Stimulated activated naive CD4-positive, alpha-beta T cell treated with Interleukin-2 at 50 U/mL for 16 hours (primary cell): ENCODE measurements around the gene ARHGAP26.
"Not testable (repeated sequence)": the region's sequence is repeated elsewhere in the genome, so short reads cannot be mapped to it uniquely, and the experiment has no call there.

Experiments
- DNase-seq: peaks from one replicate; lab custom pipeline; 2025; lab: John Stamatoyannopoulos, UW

The ARHGAP26 gene

DNA sequence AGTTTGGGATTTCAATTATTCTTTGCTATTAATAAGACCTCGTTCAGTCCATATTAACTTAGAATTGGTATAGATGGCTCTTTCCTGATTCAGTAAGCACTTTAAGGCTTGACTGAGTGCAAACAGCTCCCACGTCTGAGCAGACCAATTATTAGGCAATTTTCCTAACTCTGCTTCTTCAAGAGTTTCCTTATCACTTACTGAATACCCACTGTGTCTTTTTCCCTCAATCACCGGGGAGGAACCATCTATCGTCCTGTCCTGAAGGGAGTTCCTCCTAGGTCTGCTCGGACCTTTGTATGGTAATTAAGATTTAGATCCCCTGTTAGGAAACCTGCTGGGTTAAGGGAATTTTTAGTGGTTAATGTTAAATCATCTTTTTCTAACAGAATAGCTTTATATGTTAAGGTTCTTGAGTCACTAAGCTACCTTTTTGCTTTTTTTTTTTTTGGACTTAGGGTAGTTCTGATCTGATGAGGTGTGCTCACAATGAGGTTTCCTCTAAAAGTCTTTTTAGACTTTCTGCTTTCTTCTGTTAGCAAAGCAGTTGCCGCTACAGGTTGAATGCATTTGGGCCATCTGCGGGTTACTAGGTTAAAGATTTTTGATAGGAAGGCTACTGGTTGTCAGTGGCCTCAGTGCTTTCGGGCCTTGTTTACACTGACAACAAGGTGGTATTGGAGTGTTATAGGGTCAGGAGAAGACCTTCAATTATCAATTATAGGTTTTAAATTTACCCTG, 322.7 kb downstream of the ARHGAP26 start:
- not testable (repeated sequence) for DNase-seq

DNA sequence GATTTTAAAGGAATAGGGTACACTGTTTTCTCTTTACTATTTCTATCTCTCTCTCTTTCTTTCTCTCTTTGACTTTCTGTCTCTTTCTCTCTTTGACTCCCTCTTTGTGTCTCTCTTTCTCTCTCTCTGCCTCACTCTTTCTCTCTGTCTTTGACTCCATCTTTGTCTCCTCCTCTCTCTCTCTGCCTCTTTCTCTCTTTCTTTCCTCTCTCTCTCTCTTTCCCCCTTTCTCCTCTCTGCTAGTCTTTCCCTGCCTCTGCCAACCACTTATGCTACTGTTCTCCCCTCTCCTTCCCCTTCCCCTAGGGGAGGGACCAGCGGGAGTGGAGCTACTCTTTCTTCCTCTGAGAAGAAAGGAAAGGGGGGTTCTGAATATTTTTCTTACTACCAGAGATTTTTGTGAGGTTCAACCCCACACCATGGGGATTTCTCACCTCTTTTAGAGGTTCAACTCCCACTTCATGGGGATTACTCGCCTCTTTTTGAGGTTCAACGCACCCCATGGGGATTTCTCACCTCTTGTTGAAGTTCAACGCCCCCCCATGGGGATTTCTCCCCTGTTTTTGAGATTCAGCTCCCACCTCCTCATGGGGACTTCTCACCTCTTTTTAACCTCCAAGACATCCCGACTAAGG, 323.4 kb downstream of the ARHGAP26 start:
- no peak for DNase-seq

DNA sequence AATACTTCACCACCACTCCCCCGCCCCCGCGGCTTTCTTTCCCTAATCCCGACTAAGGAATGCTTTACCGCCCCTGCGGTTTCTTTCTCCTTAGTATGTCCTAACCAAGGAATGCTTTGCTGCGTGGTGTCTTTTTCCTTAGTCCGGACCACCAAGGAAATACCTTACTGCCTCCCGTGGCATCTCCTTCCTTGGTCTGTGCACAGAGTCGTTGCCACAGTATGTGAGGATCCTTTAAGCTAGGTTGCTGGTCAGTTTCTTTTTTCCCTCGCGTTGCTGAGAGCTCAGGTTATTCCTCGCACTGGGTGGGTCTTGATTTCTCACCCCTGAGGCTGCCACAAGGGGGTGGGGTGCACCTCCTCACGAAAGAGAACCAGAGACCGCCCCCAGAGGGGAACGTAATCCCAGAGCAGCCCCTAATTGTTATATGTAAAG, 323.9 kb downstream of the ARHGAP26 start:
- DNase-seq: no peak

DNA sequence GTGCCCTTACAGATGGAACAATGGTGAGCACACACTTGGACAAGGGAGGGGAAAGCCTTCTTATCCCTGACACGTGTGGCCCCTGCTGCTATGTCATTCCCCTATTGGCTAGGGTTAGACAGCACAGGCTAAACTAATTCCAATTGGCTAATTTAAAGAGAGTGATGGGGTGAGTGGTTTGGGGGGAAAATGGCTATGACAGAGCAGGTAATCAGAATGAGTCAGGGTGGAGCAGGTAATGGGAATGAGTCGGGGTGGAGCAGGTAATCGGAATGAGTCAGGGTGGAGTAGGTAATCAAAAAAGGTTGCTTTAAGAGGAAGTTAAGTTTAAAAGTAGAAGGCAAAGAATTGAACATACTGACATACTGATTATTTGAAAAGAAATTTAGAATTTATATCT, 324.4 kb downstream of the ARHGAP26 start:
- DNase-seq: not testable (repeated sequence)

DNA sequence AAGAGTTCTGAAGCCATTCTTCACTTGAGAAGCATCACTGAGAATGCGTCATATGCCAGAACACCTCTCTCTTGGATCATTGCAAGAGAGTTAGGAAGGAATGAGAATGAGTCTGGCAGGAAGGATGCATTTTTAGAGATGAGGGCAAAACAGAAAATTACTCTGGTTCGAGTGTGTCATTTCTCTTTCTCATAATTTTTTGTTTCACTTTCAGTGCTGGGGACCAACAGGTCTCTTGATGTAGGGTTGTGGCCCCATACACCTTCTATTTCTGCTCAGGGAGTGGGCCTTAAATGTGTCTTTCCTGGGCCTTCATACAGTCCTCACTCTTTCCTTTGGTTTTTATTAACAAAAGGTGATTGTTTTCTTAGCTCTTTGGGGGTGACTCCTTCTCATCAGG, 330.9 kb downstream of the ARHGAP26 start:
- no peak for DNase-seq

DNA sequence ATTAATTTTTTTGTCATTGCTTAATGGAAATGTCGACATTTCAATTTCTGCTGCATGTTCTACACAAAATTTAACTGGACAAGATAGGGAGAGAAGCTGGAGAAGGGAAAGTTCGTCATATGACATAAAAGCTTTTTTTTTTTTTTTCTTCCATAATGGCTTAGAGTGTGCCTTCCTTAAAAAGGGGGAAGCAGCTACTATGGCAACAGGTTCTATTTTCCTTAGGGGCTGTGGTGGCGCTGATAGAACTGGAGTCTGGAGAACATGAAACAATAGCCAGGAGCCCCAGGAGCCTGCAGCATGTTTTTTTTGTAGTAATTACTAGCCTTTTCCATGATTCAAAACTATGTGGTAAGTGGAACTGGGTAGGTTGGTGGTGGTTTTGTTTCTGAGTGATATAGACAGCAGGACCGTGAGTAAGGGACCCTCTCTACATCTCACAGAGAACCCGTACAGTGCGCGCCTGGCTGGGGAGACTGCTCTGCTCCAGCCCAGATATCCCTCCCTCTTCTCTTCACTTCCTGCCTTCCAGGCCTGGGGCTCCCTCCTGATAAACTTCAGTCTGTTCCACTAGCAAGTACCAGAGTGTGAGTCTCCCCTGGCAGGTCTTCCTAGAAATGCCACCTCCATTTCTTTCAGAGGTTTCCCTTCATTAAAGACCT, 331.7 kb downstream of the ARHGAP26 start:
- DNase-seq: peak; percentile 42

DNA sequence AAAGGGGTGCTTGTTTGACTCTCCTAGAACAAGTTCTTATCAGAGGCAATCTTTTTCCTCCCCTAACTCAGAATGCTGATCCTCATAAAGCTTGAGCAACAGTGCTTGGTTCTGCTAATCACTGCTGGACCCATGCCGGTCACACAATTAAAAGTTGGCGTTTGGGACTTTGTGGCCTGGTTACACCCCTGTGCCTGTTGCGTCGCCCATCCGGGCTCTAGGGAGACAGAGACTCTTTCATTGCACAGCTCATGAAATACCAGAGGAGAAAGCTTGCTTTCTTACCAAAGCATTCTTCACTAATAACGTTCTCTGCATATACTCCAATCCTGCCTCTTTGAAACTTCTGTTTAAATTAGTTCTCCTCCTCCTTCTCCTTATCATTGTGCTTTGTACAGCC, 332.2 kb downstream of the ARHGAP26 start:
- DNase-seq: no peak

DNA sequence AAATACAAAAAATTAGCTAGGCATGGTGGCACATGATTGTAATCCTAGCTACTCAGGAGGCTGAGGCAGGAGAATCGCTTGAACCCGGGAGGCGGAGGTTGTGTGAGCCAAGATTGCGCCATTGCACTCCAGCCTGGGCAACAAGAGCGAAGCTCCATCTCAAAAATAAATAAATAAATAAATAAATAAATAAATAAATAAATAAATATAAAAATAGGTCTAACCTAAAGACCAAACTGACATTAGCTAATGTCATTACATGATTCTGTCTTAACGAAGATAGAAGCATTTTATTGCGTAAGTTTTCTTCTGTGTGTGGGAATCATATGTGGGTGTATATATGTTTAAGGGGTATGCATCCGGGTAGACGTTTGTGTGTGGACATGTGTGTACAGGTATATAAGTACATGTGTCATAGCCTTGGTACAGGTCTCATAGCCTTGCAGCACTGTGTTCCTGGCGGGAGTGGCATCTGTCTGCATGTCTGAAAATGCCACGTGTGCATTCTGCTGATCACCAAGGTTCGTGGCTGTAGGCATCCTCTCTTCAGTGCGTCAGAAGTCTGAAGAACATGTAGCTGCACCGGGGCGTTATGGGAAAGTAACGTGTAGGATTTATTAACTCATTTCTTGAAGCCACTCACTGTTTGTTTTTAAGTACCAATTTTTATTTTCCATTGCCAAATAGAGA, 335.2 kb downstream of the ARHGAP26 start:
- DNase-seq: no peak

DNA sequence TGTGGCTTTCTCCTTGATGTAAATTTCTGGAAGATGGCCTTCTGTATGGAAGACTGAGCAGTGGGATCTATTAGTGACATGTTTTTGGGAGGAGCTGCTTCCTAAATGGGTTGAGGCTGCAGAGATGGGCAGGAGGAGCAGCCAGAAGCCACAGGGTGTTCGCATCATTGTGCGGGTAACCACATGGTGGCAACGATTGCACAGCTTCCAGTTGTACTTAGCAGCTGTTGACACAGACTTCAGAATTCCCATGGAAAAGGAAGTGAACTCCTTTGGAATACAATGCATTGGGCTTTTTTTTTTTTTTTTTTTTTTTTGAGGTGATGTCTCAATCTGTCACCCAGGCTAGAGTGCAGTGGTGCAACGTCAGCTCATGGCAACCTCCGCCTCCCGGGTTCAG, 336.0 kb downstream of the ARHGAP26 start:
- DNase-seq: no peak

DNA sequence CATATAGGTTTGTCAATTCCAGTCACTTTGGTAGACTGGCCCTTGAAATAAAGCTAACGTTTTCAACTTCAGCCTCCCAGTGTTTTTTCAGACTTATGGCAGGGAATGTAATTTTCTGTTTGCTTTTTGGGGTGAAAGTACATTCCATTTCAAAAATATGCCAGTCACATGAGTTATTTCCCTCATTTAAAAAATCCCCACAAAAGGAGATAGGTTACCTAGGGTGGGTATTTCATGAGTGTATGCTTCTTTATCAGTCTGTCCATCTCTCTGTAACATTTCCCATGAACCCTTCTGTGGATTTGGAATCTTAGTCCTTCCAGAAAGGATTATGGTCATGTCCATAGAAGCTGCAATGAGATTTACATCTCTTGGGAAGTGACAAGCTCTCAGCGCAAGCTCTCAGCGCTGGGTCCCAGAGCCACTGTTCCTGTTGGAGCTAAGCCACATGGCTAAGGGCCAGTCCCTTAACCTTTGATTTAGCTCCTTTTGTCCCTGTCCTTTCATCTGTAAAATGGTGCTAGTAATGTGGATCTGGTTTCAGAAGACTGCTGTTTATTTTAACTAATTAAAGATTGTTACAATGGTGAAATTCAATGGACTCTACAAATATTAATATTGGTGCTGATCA, 338.4 kb downstream of the ARHGAP26 start:
- no peak for DNase-seq

DNA sequence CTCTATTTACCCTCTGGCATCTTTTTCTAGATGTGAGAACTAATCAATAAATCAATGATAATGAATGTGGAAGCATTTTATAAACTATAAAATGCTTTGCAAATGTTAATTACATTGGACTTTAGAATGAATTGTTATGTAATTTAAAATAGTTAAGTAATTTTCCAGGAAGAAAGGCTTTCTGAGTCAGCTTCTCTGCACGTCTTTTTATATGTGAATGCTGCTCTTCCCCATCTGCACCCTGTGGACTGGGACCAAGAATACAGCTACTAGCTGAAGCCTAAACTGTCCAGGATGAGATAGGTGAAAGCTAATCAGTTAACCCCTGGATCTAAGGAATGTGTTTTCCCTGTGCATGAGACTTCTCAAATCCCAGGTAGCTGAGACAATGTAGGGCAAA, 340.4 kb downstream of the ARHGAP26 start:
- DNase-seq: no peak

DNA sequence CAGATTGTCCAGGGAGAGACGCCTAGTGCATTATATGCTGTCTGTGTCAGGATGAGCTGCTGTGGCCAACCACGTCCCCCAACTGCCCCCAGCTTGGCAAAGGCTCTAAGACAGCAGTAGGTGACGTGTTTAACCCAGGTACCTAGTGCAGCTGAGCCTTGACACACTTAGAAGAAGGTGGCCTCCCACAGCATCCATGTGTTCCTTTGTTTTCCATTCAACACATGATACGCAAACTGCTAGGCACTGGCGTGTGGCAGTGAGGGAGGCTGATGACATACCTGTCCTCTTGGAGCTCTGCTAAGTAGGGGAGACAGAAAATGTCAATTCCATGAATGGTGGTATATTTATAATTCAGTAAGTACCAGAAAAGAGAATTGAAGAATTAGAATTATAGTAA, 341.6 kb downstream of the ARHGAP26 start:
- no peak for DNase-seq

DNA sequence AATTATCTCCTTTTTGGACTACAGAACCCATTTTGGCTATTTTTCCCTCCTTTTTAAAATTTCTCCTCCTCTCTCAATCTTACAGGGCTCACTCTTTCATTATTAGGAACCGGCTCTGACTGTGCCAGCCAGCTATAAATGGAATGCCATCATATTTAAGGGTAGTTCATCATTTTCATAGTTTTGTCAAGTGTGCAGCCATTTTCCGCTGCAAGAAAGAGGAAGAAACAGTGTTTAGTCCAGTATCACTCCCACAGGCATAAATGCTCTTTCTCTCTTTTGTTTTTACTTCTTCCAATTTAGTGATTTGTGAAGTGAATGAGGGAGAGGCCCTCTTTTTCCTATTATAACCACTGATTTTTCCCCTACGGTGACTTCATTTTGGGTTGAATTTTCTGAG, 343.3 kb downstream of the ARHGAP26 start:
- no peak for DNase-seq

DNA sequence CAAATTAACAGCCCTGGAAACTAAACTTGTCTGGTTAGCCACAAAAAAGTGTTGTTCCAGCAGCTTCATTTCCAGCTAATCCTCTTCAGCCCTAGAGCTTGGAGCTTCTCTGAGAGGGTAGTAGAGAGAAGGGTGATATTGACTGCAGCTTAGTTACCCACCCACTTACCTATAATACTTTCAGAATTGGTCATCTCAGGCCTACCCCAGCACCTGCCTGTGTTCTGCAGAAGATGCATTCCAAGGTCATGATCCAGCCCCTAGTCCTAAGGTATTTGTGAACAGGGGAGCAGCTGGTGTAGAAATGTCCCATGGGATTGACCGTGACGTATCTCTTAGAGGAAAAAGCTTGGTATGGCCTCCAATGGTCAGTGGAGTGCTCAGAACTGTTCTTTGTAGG, 344.3 kb downstream of the ARHGAP26 start:
- DNase-seq: no peak

DNA sequence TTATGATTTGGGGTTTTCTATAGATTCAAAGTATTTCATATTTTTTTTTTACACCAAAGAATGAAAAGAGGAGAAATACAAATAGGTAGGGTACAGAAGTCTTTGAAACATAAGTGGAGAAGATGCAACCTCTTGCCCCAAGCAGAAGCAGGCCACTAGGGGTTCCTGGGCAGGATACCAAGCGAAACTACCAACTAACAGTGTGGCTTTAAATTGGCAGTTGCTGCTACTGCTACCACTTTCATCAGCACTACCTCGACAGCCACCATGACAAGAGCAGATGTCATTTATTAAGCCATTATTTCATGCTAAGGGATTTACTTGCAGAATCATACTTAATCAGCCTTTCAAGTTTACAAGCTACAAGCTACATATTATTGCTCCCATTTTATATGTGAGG, 345.2 kb downstream of the ARHGAP26 start:
- DNase-seq: no peak

DNA sequence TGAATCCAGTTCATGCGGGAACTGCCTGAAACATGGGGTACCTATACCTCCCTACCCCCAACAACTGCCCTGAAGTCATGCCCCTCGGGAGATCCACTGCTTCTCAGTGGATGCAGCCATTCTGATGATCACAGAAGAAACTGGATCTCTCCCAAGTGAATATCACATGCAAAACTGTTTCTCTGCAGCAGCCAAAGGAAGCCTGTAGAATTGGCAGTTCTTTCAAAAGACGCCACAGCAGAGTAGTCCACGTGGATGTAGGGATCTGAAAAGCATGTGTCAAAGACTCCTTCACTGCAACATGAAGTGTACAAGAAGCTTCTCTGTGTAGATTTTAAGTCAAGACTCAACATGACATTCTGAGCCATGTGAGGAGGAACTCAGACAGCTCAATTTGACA, 346.6 kb downstream of the ARHGAP26 start:
- DNase-seq: no peak

DNA sequence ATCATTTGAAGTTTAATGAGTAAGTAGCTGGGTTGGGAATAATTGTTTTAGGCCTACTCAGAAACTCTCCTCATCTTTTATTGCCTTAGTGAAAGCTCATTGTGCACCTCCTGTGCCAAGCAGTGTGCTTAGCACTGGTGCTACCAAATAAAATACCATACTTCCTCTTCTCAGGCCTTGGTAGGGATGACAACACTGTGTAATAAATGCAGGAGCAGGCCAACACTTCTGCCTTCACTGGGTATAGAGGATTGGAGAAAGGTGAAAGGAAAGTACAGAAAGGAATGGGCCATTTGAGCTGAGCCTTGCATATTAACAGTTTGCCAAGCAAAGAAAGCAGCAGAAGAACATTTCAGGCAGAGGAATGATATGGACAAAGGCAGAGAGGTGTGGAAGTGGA, 347.6 kb downstream of the ARHGAP26 start:
- no peak for DNase-seq

DNA sequence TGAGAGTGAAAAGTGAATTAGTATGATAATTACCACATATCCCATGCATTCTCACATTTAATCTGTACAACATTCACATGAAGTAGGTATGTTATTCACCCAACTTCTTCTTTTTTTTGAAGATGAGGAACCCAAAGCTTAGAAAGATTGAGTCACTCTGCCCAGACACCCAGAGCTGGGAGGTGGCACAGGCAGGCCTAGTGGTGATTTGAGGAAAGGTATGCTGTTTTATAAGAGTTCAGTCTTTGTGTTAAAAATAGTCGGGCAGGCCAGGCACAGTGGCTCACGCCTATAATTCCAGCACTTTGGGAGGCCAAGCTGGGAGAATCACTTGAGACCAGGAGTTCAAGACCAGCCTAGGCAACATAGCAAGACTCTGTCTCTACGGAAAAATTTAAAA, 348.0 kb downstream of the ARHGAP26 start:
- no peak for DNase-seq

DNA sequence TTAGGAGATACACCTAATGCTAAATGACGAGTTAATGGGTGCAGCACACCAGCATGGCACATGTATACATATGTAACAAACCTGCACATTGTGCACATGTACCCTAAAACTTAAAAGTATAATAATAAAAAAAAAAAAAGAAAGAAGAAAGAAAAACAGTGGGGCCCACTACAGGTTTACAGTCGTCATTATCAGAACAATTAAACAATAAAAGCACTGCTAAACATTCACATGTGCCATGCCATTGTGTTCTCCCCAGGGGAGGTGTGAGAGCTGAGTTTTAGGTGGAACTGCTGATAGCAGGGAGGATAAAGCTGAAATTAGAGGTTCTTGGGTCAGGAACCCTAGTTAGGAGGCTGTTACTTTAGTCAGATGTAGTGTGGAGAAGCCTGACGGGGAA, 348.6 kb downstream of the ARHGAP26 start:
- DNase-seq: not testable (repeated sequence)

DNA sequence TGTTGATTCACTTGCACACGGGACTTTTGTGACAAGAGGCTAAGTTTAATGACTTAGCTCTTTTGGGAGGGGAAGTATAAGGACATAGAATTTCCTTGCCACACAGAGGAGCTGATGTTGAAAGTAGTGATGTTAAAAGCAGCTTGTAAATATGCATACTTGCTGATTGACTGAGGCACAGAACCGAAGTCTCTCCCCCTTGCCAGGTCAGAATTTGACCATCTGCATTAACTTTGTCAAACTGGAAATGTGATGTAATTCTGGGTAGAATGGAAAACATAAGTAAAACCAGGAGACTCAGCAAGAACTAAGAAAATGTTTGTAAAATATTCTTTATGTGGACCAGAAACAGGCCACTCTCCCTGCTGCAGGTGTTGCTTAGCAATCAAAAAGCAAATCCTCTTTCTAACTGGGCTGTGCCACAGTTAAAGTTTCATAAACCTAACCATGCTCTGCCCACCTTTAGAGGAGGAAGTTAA, 349.2 kb downstream of the ARHGAP26 start:
- no peak for DNase-seq

DNA sequence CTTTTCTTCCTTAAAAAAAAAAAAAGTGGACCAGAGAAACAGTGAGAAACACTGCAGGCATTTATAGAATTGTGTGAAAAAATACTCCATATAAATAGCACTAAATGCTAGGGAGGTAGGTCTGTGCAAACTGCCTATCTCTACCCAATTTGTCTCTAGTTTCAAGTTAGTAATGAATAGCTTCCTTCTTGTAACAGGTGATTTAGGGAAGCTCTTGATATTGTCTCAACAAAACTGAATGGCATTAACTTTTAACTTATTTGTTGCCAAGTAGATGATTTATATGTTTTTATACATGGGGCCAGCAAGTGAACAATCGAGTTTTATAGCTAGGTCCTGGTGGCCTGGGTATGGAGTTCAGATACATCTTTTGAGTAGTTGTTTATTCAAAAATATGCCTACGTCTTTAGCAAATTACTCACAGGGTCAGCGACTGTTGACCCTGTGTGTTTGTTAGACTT, 349.7 kb downstream of the ARHGAP26 start:
- no peak for DNase-seq
